ENCODE results near the gene PCK2.

DNA sequence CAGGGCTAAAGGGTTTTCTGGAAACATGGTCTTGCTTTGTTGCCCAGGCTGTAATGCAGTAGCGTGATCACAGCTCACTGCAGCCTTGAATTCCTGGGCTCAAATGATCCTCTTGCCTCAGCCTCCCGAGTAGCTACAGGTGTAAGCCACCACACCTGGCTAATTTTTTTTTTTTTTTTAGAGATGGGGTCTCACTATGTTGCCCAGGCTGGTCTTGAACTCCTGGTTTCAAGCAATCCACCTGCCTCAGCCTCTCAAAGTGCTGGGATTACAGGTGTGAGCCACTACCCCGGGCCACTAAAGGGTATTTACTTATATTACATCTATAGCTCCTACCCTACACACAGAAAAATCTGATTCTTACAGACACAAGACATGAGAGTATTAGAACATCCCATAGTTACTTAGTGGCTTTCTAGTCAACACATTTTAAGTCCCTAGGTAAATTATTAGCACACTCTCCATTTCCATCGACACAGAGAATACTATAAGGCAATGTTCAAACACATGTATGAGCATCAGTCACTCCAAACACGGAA lies 14.3 kb downstream of the PCK2 start:
- TF ChIP-seq CTCF (conservative IDR thresholded peaks at IDR 0.05; ENCODE audit: low read depth, low read length) (no peak), EZH2 (IDR thresholded peaks at IDR 0.05; ENCODE audit: borderline replicate concordance, low read depth, low read length, poor library complexity, severe bottlenecking) (no peak)

Data from A673 (cell line).